Measurements from ENCODE around the gene FAM111A. TPM values are rescaled to one million over a fixed set of nuclear protein-coding genes. Genes with fewer than 3 reads are reported as not detected.

Gene FAM111A
- total RNA-seq, 2 donors from 2014 or later: 11.4 to 34.2 TPM

DNA sequence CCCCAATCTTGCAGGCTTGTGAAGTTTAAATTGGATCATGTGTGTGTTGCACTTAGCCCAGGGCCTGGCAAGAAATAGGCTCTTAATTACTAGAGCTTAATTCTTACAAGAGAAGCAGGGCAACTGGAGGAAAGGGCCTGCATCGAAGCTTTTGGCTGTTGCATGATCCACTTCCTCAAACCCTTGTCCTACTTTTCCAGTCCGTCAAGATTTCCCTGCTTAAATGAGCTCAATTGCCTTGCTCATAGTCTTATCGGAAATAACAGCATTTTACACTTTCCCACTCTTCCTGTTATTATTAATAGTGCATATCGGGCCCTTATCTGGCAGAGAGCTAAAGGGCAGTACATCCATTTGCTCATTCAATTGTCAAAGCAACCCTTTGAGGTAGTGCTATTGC is 47.3 kb downstream of the FAM111A start:
- DNase-seq: no peak
- TF ChIP-seq CTCF (conservative IDR thresholded peaks at IDR 0.05): no peak
- 86 to 91% methylated on average over 4 of the region's 4 CpGs for WGBS, 2 experiments (ENCODE audit: insufficient coverage in 1 of 2, insufficient read length in 1 of 2)
- peaks cover 7% of the 10 kb centered on the region for H3K4me1 Mint-ChIP-seq
- Histone ChIP-seq H3K9ac (ENCODE audit: extremely low read depth, low read length, poor library complexity, severe bottlenecking) (no peak overlapping the region), H3K4me3 (ENCODE audit: low read length) (no peak overlapping the region), H3K27me3 (ENCODE audit: control insufficient read depth, insufficient read depth, low read length, poor library complexity, severe bottlenecking) (no peaks in the 10 kb centered on the region), H3K9me3 (ENCODE audit: control insufficient read depth, low read length) (no peaks in the 10 kb centered on the region), H3K27ac (ENCODE audit: low read depth, low read length) (no peak overlapping the region), H3K4me1 (ENCODE audit: control insufficient read depth, insufficient read depth, low read length) (no peaks in the 10 kb centered on the region), H3K36me3 (ENCODE audit: control insufficient read depth, insufficient read depth, low read length) (peaks cover 86% of the 10 kb centered on the region)
- no peak overlapping the region for H3K4me3 Mint-ChIP-seq
- H3K36me3 Mint-ChIP-seq (ENCODE audit: low read depth): peaks cover 55% of the 10 kb centered on the region
- no peaks in the 10 kb centered on the region for H3K9me3 Mint-ChIP-seq
- H3K27me3 Mint-ChIP-seq (ENCODE audit: insufficient read depth): no peaks in the 10 kb centered on the region
- no peak overlapping the region for H3K27ac Mint-ChIP-seq

GRCh38 chr11:59191095-59191494 is 48.4 kb downstream of the FAM111A start:
- no peak overlapping the region for H3K27ac Mint-ChIP-seq
- 97 to 100% methylated on average over 3 to 4 of the region's 4 CpGs for WGBS, 2 experiments (ENCODE audit: insufficient coverage in 1 of 2, insufficient read length in 1 of 2)
- peaks cover 2% of the 10 kb centered on the region for H3K9me3 Mint-ChIP-seq
- H3K36me3 Mint-ChIP-seq (ENCODE audit: low read depth): peaks cover 66% of the 10 kb centered on the region
- Histone ChIP-seq H3K9me3 (ENCODE audit: control insufficient read depth, low read length) (peaks cover 8% of the 10 kb centered on the region), H3K36me3 (ENCODE audit: control insufficient read depth, insufficient read depth, low read length) (peaks cover 97% of the 10 kb centered on the region), H3K27me3 (ENCODE audit: control insufficient read depth, insufficient read depth, low read length, poor library complexity, severe bottlenecking) (no peaks in the 10 kb centered on the region), H3K9ac (ENCODE audit: extremely low read depth, low read length, poor library complexity, severe bottlenecking) (no peak overlapping the region), H3K4me3 (ENCODE audit: low read length) (no peak overlapping the region), H3K4me1 (ENCODE audit: control insufficient read depth, insufficient read depth, low read length) (no peaks in the 10 kb centered on the region), H3K27ac (ENCODE audit: low read depth, low read length) (no peak overlapping the region)
- TF ChIP-seq CTCF (conservative IDR thresholded peaks at IDR 0.05): no peak
- no peak for DNase-seq
- H3K27me3 Mint-ChIP-seq (ENCODE audit: insufficient read depth): no peaks in the 10 kb centered on the region
- H3K4me3 Mint-ChIP-seq: no peak overlapping the region
- peaks cover 1% of the 10 kb centered on the region for H3K4me1 Mint-ChIP-seq

DNA sequence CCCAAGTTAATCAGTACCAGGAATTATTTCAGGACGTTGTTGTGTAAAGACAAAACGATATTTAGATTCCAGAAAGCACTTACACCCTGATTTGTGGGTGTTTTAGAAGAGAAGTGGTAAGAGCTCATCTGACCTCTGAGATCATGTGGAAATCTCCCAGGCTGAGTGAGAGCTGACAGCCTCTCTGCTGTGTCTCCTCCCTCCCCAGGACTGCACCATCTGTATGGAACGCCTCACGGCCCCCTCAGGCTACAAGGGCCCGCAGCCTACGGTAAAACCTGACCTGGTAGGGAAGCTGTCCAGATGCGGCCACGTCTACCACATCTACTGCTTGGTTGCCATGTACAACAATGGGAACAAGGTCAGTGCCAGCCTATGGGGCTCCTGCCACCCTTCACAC is 49.2 kb downstream of the FAM111A start:
- H3K27ac Mint-ChIP-seq: no peak overlapping the region
- 87 to 94% methylated on average over 3 to 8 of the region's 8 CpGs for WGBS, 2 experiments (ENCODE audit: insufficient coverage in 1 of 2, insufficient read length in 1 of 2)
- H3K36me3 ChIP-seq (ENCODE audit: control insufficient read depth, insufficient read depth, low read length): peaks cover 100% of the 10 kb centered on the region

More for the DNA sequence above, 49.2 kb downstream of the FAM111A start:
- no peaks in the 10 kb centered on the region for H3K4me1 Mint-ChIP-seq
- DNase-seq: no peak
- H3K9me3 Mint-ChIP-seq: peaks cover 9% of the 10 kb centered on the region
- H3K9me3 ChIP-seq (ENCODE audit: control insufficient read depth, low read length): peaks cover 16% of the 10 kb centered on the region
- H3K36me3 Mint-ChIP-seq (ENCODE audit: low read depth): peaks cover 73% of the 10 kb centered on the region
- no peak overlapping the region for H3K27ac ChIP-seq (ENCODE audit: low read depth, low read length)
- H3K4me3 Mint-ChIP-seq: no peak overlapping the region
- no peak overlapping the region for H3K4me3 ChIP-seq (ENCODE audit: low read length)
- H3K27me3 ChIP-seq (ENCODE audit: control insufficient read depth, insufficient read depth, low read length, poor library complexity, severe bottlenecking): no peaks in the 10 kb centered on the region
- H3K9ac ChIP-seq (ENCODE audit: extremely low read depth, low read length, poor library complexity, severe bottlenecking): no peak overlapping the region
- no peak for TF ChIP-seq CTCF (conservative IDR thresholded peaks at IDR 0.05)
- no peaks in the 10 kb centered on the region for H3K27me3 Mint-ChIP-seq (ENCODE audit: insufficient read depth)
- no peaks in the 10 kb centered on the region for H3K4me1 ChIP-seq (ENCODE audit: control insufficient read depth, insufficient read depth, low read length)

Measured in endodermal cell (in vitro differentiated cells).